PFSK-1 (cell line): ENCODE results near the gene TMEM150B.
A peak's percentile ranks its signal among the peaks of the same experiment; 100 is the strongest.

Experiments used
- FOXP2 ChIP-seq: optimal IDR thresholded peaks from 2 replicates; pipeline ENCODE3; 2011; ENCODE audit warnings: borderline replicate concordance, control low read depth, inconsistent platforms; ENCODE audit not compliant: insufficient read depth; ENCODE audit errors: extremely low read length, extremely low read depth
- POLR2AphosphoS5 ChIP-seq: IDR thresholded peaks from 2 replicates; pipeline ENCODE4 v1.6.1; 2012; ENCODE audit warnings: low read depth, mild to moderate bottlenecking, control low read depth, low read length, moderate library complexity
- REST ChIP-seq, 2 experiments: IDR thresholded peaks; 2 replicates each; pipeline versions ENCODE4 v1.6.1 to v1.8.0; 2011 to 2012; ENCODE audit warnings: low read depth in 2 of 2, low read length in 2 of 2, control low read depth in 1 of 2, inconsistent platforms in 1 of 2, mild to moderate bottlenecking in 1 of 2, moderate library complexity in 1 of 2; ENCODE audit not compliant: insufficient read depth in 1 of 2
- SIN3A ChIP-seq: IDR thresholded peaks from 2 replicates; pipeline ENCODE4 v1.6.1; 2012; ENCODE audit warnings: mild to moderate bottlenecking, low read length, moderate library complexity, borderline replicate concordance; ENCODE audit not compliant: insufficient read depth
- TAF1 ChIP-seq: IDR thresholded peaks from 2 replicates; pipeline ENCODE4 v1.6.1; 2012; ENCODE audit warnings: low read length, control low read depth, borderline replicate concordance; ENCODE audit not compliant: insufficient read depth

TMEM150B gene

GRCh38 chr19:55304980-55305379 is 20.2 kb downstream of the TMEM150B start:
- TF ChIP-seq SIN3A: no peak
- TF ChIP-seq TAF1: no peak
- no peak for TF ChIP-seq FOXP2
- TF ChIP-seq POLR2AphosphoS5: no peak
- no peak for TF ChIP-seq REST (IDR thresholded peaks at IDR 0.05; ENCODE audit: insufficient read depth in 1 of 2, low read depth in 2 of 2, low read length in 2 of 2)

- TF ChIP-seq REST (IDR thresholded peaks at IDR 0.05; ENCODE audit: insufficient read depth in 1 of 2, low read depth in 2 of 2, low read length in 2 of 2) (no peak), FOXP2 (no peak), SIN3A (no peak), POLR2AphosphoS5 (no peak), TAF1 (no peak)
Observed at GRCh38 chr19:55304279-55304978, 20.7 kb downstream of the TMEM150B start.

- TF ChIP-seq REST (IDR thresholded peaks at IDR 0.05; ENCODE audit: insufficient read depth in 1 of 2, low read depth in 2 of 2, low read length in 2 of 2) (no peak), POLR2AphosphoS5 (no peak), SIN3A (no peak), FOXP2 (no peak), TAF1 (no peak)
Observed at GRCh38 chr19:55303477-55303876, 21.7 kb downstream of the TMEM150B start.

- no peak for TF ChIP-seq FOXP2
- no peak for TF ChIP-seq TAF1
- TF ChIP-seq POLR2AphosphoS5: no peak
- no peak for TF ChIP-seq REST (IDR thresholded peaks at IDR 0.05; ENCODE audit: insufficient read depth in 1 of 2, low read depth in 2 of 2, low read length in 2 of 2)
- no peak for TF ChIP-seq SIN3A
Observed at GRCh38 chr19:55302318-55302703, 22.8 kb downstream of the TMEM150B start.

- TF ChIP-seq TAF1 (0 out of 2 replicates have a peak, but pooled peaks have one; percentile 28), POLR2AphosphoS5 (peak; percentile 59), FOXP2 (no peak)
Observed at GRCh38 chr19:55301459-55302317, 23.5 kb downstream of the TMEM150B start.
